Stimulated activated CD4-positive, alpha-beta T cell treated with anti-CD3 and anti-CD28 coated beads, Interleukin-4, amount 100 ng/mL, for 24 hours (primary cell): Measurements from ENCODE around the gene AURKB.
"Not testable (repeated sequence)": the region's sequence is repeated elsewhere in the genome, so short reads cannot be mapped to it uniquely, and the experiment has no call there.

Experiments
- DNase-seq: peaks from one replicate; pipeline ENCODE4 v3.0.0-alpha.2; 2020

Gene AURKB

GRCh38 chr17:8209907-8210760 is at the start of gene AURKB:
TSS of gene AURKB (minus strand) at chr17:8210575. CDS start at chr17:8210224, 351 bp downstream.
- DNase-seq, result peak; percentile 95

DNA sequence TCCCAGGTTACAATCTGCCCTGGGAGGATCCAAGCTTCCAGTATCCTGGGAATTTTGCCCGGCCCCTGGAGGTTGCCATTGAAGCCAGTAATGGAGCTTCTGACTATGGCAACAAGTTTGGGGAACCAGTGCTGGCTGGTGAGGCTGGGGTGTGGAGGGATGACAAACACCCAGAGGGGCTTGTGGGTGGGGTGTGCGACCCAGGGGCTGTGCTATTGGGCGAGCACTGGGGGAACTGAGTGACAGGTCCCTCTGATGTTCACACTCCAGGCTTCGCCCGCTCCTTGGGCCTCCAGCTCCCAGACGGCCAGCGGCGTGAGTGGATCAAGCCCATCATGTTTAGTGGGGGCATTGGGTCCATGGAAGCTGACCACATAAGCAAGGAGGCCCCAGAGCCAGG is 47.4 kb upstream of the AURKB start:
- no peak for DNase-seq

DNA sequence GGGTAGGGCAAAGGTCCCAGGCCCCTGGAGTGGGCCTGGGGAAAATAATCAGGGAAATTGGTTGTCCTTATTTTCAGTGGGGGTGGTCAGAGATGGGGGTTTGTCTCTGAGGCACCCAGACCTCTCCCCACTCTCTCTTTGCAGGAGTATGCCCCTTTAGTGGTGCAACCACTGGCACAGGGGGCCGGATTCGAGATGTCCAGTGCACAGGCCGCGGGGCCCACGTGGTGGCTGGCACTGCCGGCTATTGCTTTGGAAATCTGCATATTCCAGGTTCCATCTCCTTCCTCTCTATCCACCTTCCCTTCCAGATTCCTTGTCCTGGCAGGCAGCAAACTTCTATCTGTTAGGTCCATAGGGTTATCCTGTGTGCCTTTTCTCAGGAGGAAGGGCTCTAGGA is 46.3 kb upstream of the AURKB start:
- no peak for DNase-seq

DNA sequence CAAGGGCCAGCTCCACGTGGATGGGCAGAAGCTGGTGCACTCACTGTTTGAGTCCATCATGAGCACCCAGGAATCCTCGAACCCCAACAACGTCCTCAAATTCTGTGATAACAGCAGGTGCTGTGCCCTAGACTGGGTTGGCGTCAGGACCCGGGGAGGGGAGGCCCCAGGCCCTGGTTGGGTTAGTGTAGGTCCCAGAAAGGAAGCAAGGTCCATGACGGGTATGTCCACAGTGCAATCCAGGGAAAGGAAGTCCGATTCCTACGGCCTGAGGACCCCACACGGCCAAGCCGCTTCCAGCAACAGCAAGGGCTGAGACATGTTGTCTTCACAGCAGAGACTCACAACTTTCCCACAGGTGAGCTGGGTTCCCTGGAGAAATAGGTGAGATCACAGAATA is 45.9 kb upstream of the AURKB start:
- no peak for DNase-seq

GRCh38 chr17:8255499-8255898 is 45.1 kb upstream of the AURKB start:
- no peak for DNase-seq

GRCh38 chr17:8254881-8255280 is 44.5 kb upstream of the AURKB start:
- no peak for DNase-seq

DNA sequence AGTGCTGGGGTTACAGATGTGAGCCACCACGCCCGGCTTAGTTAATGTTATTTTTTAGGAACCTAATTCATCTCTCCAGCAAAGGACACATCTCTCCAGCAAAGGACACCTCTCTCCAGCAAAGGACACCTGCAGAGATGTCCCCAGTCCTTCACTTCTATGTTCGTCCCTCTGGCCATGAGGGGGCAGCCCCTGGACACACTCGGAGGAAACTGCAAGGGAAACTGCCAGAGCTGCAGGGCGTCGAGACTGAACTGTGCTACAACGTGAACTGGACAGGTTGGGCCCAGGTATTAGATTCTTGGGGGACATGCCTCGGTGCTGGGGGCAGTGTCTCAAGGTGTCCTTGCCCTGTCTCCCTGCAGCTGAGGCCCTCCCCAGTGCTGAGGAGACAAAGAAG is 43.4 kb upstream of the AURKB start:
- DNase-seq, result no peak

- DNase-seq, result not testable (repeated sequence)
These were observed 41.0 kb upstream of the AURKB start for GRCh38 chr17:8251411-8251810.

DNA sequence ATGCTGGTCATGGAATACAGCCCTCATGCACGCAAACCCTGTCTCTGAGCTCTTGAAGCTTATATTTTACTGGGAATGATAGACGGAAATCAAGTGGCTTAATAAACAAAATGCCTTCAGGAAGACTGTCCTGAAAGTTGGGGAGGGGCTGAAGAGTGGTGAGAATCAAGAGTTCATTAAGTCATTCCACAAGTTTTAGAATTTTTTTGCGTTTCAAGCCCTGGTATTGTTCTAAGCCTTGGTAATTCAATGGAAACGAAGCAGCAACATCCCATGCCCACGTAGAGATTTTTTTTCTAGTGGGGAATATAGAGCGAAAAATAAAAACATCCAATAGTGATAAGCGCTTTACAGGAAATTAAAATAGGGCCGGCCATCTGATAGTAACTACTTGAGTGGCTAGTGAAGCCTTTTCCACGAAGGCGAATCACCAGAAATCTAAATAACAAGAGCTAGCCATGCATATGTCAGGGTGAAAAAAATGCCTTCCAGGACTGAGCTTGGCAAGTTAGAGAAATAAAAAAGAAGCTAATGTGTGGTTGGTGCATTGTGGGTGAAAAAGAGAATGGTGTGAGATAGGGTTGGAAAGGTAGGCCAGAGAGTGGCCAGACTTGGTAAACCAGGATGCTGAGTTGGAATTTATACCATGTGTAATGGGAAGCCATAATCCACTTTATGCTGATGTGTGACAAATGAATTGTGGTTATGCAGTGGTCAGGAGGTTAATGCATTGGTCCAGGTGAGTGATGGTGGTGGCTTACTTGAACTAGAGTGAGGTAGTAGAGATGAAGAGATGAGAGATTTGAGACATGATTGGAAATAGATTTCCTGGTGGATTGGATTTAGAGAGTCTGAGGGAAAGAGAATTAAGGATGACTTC is 39.5 kb upstream of the AURKB start:
- DNase-seq, result no peak

GRCh38 chr17:8248751-8249607 is 38.6 kb upstream of the AURKB start, which contains the start of gene PFAS:
TSS of gene PFAS (plus strand) at chr17:8249289. CDS start at chr17:8253938, 4,649 bp downstream.
- peak; percentile 97 for DNase-seq

DNA sequence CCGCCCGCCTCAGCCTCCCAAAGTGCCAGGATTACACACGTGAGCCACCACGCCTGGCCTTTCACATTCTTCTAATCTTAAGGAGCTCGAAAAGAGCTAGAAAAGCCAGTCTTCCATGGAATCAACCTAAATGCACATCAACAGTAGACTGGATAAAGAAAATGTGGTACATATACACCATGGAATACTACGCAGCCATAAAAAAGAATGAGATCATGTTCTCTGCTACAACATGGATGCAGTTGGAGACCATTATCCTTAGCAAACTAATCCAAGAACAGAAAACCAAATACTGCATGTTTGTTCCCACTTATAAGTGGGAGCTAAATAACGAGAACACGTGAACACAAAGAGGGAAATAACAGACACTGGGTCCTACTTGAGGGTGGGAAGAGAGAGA is 34.4 kb upstream of the AURKB start:
- DNase-seq, result no peak

- DNase-seq, result no peak
These were observed 33.5 kb upstream of the AURKB start for GRCh38 chr17:8243827-8244226.

DNA sequence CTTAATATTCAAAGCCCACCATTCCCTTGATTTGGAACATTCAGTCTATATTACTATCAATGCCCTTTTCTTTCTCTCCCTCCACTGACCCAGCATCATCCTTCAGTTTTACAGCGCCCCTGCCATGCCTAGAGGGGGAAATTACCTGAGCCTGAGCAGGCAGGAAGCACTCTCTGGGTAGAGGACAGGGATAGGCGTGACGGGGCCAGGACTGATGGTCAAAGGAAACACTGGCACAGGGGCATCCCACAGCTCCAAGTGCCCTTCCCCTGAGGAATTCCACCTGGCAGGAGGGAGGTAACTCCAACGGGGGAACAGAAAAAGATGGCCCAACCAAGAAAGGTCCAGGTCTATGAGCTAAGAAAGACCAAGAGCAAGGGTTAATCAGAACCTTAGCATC is 27.5 kb upstream of the AURKB start:
- no peak for DNase-seq

GRCh38 chr17:8237175-8237574 is 26.8 kb upstream of the AURKB start:
- no peak for DNase-seq

GRCh38 chr17:8235676-8236075 is 25.3 kb upstream of the AURKB start:
- no peak for DNase-seq

- no peak for DNase-seq
These were observed 24.2 kb upstream of the AURKB start for GRCh38 chr17:8234361-8235270.

- DNase-seq, result no peak
These were observed 21.3 kb upstream of the AURKB start for GRCh38 chr17:8231701-8232100.

- no peak for DNase-seq
These were observed 16.8 kb upstream of the AURKB start for GRCh38 chr17:8227238-8227581.

DNA sequence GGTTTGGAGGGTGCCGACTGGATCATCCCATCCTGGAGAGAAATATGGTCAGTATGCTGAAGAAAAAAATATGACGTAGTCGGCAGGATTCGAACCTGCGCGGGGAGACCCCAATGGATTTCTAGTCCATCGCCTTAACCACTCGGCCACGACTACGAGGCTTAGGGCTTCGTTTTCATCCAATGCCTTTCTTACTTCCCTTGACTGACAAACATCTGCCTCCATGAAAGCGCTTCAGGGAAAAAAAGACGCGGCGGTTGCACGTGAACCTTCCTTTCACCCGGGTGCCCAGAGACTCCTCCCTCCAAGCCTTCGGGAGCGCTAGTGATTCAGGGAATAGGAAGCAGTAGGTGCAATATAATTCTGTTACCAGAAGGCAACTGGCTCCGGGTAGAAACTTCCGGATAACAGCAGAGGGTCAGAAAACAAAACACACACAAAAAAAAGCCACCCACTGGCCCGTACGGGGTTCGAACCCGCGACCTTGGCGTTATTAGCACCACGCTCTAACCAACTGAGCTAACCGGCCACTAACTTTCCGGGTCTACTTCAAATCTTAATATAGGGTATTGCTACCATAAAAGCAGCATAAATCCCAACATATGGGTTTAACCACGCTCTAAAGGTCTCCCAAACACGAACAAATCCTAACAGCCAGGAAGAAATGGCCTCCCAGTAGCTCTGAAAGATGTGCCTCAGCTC is 16.3 kb upstream of the AURKB start:
- DNase-seq, result peak; percentile 50

DNA sequence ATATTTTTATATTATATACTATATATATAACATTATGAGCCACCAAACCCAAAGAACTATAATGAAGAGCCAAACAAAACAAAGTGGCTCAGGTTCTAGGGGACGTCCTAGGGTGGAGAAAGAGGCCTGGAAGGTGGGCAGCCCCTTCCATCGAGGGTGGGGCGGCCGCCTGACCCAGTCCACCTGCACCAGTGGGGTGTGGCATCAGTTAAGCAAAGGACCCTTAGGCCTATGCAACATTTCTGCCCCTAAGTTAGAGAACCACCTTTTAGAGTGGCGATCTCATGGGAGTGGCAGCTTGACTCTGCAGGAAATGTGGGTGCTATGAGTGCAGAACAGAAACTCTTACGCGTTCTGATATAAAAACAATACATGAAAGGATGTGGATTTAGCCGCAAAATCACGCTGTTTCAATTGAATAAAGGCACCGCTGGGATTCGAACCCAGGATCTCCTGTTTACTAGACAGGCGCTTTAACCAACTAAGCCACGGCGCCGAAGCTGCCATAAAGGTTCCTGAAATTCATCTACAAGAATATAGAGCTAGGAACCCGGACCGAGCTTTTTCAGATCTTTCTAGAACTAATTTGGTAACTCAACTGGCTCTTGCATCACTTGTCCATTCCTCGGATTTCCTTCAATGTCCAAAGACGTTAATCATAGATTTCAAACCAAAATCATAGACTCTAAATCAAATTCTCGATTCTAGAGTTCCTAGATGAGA is 15.6 kb upstream of the AURKB start:
- peak; percentile 81 for DNase-seq
